Inflammatory macrophage treated with lipopolysaccharide for 1 hour (primary cell): ENCODE measurements around the gene HOMEZ.
A peak's percentile ranks its signal among the peaks of the same experiment; 100 is the strongest.

ENCODE experiments used
- DNase-seq, 2 donors: peaks; one replicate each; pipeline ENCODE4 v3.0.0-alpha.2; 2020 to 2022

The HOMEZ gene

GRCh38 chr14:23307687-23308644 is 22.0 kb upstream of the HOMEZ start:
- peak; percentile 35 to 60 for DNase-seq

GRCh38 chr14:23307146-23307530 is 21.2 kb upstream of the HOMEZ start:
- no peak for DNase-seq

- peak; percentile 58 to 68 for DNase-seq
Measured at GRCh38 chr14:23306412-23307145, 20.6 kb upstream of the HOMEZ start, which contains the start of gene BCL2L2. Gene BCL2L2 (plus strand): TSS chr14:23306833. CDS start chr14:23307768, 935 bp downstream.

GRCh38 chr14:23302290-23303225 is 16.6 kb upstream of the HOMEZ start, which contains the start of gene PPP1R3E:
Gene PPP1R3E (minus strand): TSS chr14:23302859. CDS start chr14:23302576, 283 bp downstream.
- peak in 1 of 2 donors; percentile 42 for DNase-seq

GRCh38 chr14:23301969-23302289 is 16.0 kb upstream of the HOMEZ start:
- DNase-seq, result no peak

- DNase-seq, result peak; percentile 98
Measured at GRCh38 chr14:23301288-23301968, 15.5 kb upstream of the HOMEZ start.

- DNase-seq, result no peak
Measured at GRCh38 chr14:23300687-23301223, 14.8 kb upstream of the HOMEZ start.

GRCh38 chr14:23299986-23300686 is 14.2 kb upstream of the HOMEZ start:
- peak in 1 of 2 donors; percentile 39 for DNase-seq

GRCh38 chr14:23299211-23299957 is 13.5 kb upstream of the HOMEZ start:
- peak; percentile 40 to 65 for DNase-seq

- no peak for DNase-seq
Measured at GRCh38 chr14:23297611-23298277, 11.8 kb upstream of the HOMEZ start.

GRCh38 chr14:23297096-23297495 is 11.2 kb upstream of the HOMEZ start:
- no peak for DNase-seq

GRCh38 chr14:23296012-23296777 is 10.3 kb upstream of the HOMEZ start:
- DNase-seq, result no peak

GRCh38 chr14:23294734-23295561 is 9.0 kb upstream of the HOMEZ start:
- peak; percentile 38 to 71 for DNase-seq

- peak; percentile 67 to 68 for DNase-seq
Measured at GRCh38 chr14:23286902-23287479, 1.1 kb upstream of the HOMEZ start.

- DNase-seq, result no peak
Measured at GRCh38 chr14:23285530-23286019, 357 bp downstream of the HOMEZ start.

GRCh38 chr14:23284654-23285529 is 1.0 kb downstream of the HOMEZ start:
- peak; percentile 67 to 73 for DNase-seq
